ENCODE measurements around the gene KLHL29. TPM values are rescaled to one million over a fixed set of nuclear protein-coding genes. Genes with fewer than 3 reads are reported as not detected.

The KLHL29 gene
- total and polyA plus RNA-seq, 2 of the 13 experiments (the other 11 are each of a cell fraction or from before 2014, with no cell fraction given) = 0.01 TPM; not detected in 1

DNA sequence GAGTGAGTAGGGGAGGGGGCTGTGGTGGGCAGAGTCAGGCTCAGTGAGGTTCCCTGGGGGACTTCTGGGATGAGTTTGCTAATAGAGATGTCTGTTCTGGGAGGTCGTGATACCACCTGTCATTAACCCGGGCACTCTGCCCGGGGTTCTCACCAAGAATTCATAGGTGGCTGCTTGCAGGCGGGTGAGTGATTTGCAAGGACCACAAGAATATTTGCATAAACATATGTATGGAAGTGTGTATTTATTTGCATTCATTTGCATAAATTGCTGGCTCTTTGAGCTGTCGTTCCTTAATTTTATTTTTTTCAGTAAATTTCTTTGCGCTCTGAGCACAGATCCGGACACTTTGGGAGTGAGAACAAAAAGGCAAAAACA is 282.0 kb downstream of the KLHL29 start:
- Histone ChIP-seq H3K4me2 (ENCODE audit: low read depth, low read length) (no peak overlapping the region), H3K4me3 (replicated peaks in 1 of 3; ENCODE audit: insufficient read depth in 1 of 3, low read depth in 2 of 3, low read length in 3 of 3) (no peak overlapping the region), H3K79me2 (ENCODE audit: insufficient read depth, low read length) (no peaks in the 10 kb centered on the region), H3K27me3 (ENCODE audit: control insufficient read depth in 1 of 2, insufficient read depth in 2 of 2, low read length in 2 of 2) (peaks cover 2 to 11% of the 10 kb centered on the region in 2 experiments; a peak in 2 of 5 replicates), H3K27ac (ENCODE audit: extremely low read length, insufficient read depth, low read length) (no peak overlapping the region), H2AFZ (ENCODE audit: low read length) (no peak overlapping the region), H3K9ac (ENCODE audit: insufficient read depth, low read depth, low read length) (no peak overlapping the region), H4K20me1 (ENCODE audit: insufficient read depth, low read length) (no peaks in the 10 kb centered on the region), H3K36me3 (replicated peaks in 1 of 2; ENCODE audit: control insufficient read depth in 1 of 2, insufficient read depth in 2 of 2, low read length in 2 of 2) (no peaks in the 10 kb centered on the region), H3K9me3 (ENCODE audit: low read length) (no peaks in the 10 kb centered on the region), H3K4me1 (ENCODE audit: insufficient read depth, low read length) (peaks cover 38% of the 10 kb centered on the region)
- POLR2A ChIA-PET = no interaction called here
- DNase-seq (ENCODE audit: low spot score) (no peak), FAIRE-seq (no peak), ATAC-seq (no peak)
- CTCF ChIA-PET (ENCODE audit: low intra/inter-chr PET ratio, low total read pairs) = no interaction called here
- TF ChIP-seq MBNL3 (CRISPR knock-in tag; conservative IDR thresholded peaks at IDR 0.05) = no peak
- TF ChIP-seq NFE2 (CRISPR knock-in tag; IDR thresholded peaks at IDR 0.05) = no peak
- TF ChIP-seq ZNF672 (CRISPR knock-in tag; IDR thresholded peaks at IDR 0.05) = no peak
- TF ChIP-seq GABPB1 (CRISPR knock-in tag; IDR thresholded peaks at IDR 0.05) = no peak
- no peak for TF ChIP-seq ESRRA (CRISPR knock-in tag; IDR thresholded peaks at IDR 0.05; ENCODE audit: low read depth)
- no peak for TF ChIP-seq ZNF790 (CRISPR knock-in tag; IDR thresholded peaks at IDR 0.05; ENCODE audit: borderline replicate concordance)
- TF ChIP-seq, protein P1, sequence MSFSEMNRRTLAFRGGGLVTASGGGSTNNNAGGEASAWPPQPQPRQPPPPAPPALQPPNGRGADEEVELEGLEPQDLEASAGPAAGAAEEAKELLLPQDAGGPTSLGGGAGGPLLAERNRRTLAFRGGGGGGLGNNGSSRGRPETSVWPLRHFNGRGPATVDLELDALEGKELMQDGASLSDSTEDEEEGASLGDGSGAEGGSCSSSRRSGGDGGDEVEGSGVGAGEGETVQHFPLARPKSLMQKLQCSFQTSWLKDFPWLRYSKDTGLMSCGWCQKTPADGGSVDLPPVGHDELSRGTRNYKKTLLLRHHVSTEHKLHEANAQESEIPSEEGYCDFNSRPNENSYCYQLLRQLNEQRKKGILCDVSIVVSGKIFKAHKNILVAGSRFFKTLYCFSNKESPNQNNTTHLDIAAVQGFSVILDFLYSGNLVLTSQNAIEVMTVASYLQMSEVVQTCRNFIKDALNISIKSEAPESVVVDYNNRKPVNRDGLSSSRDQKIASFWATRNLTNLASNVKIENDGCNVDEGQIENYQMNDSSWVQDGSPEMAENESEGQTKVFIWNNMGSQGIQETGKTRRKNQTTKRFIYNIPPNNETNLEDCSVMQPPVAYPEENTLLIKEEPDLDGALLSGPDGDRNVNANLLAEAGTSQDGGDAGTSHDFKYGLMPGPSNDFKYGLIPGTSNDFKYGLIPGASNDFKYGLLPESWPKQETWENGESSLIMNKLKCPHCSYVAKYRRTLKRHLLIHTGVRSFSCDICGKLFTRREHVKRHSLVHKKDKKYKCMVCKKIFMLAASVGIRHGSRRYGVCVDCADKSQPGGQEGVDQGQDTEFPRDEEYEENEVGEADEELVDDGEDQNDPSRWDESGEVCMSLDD (CRISPR knock-in tag; IDR thresholded peaks at IDR 0.05; ENCODE audit: borderline replicate concordance) = no peak
- TF ChIP-seq, protein P2, sequence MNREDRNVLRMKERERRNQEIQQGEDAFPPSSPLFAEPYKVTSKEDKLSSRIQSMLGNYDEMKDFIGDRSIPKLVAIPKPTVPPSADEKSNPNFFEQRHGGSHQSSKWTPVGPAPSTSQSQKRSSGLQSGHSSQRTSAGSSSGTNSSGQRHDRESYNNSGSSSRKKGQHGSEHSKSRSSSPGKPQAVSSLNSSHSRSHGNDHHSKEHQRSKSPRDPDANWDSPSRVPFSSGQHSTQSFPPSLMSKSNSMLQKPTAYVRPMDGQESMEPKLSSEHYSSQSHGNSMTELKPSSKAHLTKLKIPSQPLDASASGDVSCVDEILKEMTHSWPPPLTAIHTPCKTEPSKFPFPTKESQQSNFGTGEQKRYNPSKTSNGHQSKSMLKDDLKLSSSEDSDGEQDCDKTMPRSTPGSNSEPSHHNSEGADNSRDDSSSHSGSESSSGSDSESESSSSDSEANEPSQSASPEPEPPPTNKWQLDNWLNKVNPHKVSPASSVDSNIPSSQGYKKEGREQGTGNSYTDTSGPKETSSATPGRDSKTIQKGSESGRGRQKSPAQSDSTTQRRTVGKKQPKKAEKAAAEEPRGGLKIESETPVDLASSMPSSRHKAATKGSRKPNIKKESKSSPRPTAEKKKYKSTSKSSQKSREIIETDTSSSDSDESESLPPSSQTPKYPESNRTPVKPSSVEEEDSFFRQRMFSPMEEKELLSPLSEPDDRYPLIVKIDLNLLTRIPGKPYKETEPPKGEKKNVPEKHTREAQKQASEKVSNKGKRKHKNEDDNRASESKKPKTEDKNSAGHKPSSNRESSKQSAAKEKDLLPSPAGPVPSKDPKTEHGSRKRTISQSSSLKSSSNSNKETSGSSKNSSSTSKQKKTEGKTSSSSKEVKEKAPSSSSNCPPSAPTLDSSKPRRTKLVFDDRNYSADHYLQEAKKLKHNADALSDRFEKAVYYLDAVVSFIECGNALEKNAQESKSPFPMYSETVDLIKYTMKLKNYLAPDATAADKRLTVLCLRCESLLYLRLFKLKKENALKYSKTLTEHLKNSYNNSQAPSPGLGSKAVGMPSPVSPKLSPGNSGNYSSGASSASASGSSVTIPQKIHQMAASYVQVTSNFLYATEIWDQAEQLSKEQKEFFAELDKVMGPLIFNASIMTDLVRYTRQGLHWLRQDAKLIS (CRISPR knock-in tag; IDR thresholded peaks at IDR 0.05) = no peak
- TF ChIP-seq SNAPC2 (CRISPR knock-in tag; IDR thresholded peaks at IDR 0.05) = no peak
- no peak for TF ChIP-seq POLR2A (IDR thresholded peaks at IDR 0.05; ENCODE audit: insufficient read depth in 1 of 2, low read depth in 2 of 2, low read length in 2 of 2)
- TF ChIP-seq HDAC2 (CRISPR knock-in tag; IDR thresholded peaks at IDR 0.05) = no peak
- TF ChIP-seq TOE1 (CRISPR knock-in tag; IDR thresholded peaks at IDR 0.05) = no peak
- no peak for TF ChIP-seq TCF12 (IDR thresholded peaks at IDR 0.05)
- TF ChIP-seq TCF12 (CRISPR knock-in tag; IDR thresholded peaks at IDR 0.05) = no peak
- no peak for TF ChIP-seq CENPX (CRISPR knock-in tag; IDR thresholded peaks at IDR 0.05)
- no peak for TF ChIP-seq RBAK (CRISPR knock-in tag; IDR thresholded peaks at IDR 0.05)
- TF ChIP-seq FOSL2 (CRISPR knock-in tag; IDR thresholded peaks at IDR 0.05) = no peak
- TF ChIP-seq PAWR (CRISPR knock-in tag; IDR thresholded peaks at IDR 0.05; ENCODE audit: borderline replicate concordance) = no peak
- BruUV-seq (replicated peaks) = no TSS peak
- in situ Hi-C loops (cut with HindIII; ENCODE audit: extremely low pct_ligation_motif_present, low pct_unique_long_range_greater_than_20kb) (no loop called here), intact Hi-C loops (cut with micrococcal nuclease; ENCODE audit: unreplicated experiment) (no loop called here)
- 72% methylated on average over 7 of the region's 7 CpGs for WGBS (ENCODE audit: low lambda C conversion rate)

All from HepG2 (cell line).